MV-4-11 (cell line): ENCODE results near the gene NCLN.
"Not testable (repeated sequence)": the region's sequence is repeated elsewhere in the genome, so short reads cannot be mapped to it uniquely, and the experiment has no call there.

Experiments
- DNase-seq: peaks from one replicate; lab custom pipeline; 2025; lab: John Stamatoyannopoulos, UW

Gene NCLN

DNA sequence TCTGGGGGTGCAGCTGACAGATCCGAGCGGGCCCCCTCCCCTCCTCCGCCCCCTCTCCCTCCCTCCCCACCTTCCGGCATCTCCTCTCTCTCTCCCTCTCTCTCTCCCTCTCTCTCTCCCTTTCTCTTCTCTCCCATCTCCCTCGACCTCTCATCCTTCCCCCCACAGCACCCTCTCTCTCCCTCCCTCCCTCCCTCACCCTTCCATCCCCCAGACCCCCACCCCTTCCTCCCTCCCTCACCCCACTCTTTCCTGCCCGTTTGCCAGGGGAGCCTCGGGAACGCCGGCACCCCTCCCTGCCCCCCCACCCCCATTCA lies 39.4 kb downstream of the NCLN start:
- no peak for DNase-seq

DNA sequence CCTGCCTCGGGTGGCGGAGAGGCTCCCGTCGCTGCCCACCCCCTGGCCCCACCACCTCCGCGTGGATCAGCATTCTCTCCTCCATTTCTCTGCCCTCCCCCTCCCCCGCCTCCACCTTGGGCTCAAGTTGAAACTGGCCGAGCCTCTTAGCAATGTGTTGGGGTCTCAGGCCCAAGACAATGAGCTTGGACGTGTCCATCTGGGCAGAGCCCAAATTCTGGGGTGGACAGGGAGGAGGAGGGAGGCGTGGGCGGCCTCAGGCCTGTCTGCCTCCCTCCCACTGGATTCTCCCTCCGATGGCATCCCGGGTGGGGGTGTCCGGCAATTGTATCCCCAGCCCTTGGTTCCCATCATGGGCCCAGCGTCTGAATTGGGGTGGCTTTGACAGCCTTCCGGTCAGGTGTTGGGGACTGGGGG lies 40.0 kb downstream of the NCLN start:
- no peak for DNase-seq

DNA sequence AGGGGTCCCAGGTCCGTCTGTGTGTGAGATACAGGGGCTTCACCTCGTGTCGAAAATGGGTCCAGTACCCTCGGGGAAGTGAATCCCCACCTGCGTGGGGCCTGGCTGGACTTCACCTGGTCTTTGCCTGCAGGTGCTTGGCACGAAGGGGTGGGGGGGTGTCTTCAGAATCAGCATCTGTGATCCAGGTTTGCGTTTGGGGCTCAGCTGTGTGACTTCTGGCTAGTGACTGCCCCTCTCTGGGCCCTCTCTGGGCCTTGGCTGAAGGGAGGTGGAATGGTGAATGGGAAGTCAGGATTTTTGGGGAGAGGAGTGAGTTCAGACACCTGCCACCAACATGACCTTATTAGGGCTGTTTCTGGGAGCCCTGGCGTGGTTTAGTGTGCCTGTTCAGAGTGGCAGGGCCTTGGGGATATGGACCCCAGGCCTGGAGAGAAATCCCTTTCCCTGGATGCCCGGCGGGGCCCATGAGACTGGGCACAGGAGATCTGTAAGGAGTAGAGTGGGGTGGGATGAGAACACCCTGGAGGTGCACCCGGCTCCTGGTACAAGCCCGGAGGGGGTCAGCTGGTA lies 41.4 kb downstream of the NCLN start:
- DNase-seq, result no peak

DNA sequence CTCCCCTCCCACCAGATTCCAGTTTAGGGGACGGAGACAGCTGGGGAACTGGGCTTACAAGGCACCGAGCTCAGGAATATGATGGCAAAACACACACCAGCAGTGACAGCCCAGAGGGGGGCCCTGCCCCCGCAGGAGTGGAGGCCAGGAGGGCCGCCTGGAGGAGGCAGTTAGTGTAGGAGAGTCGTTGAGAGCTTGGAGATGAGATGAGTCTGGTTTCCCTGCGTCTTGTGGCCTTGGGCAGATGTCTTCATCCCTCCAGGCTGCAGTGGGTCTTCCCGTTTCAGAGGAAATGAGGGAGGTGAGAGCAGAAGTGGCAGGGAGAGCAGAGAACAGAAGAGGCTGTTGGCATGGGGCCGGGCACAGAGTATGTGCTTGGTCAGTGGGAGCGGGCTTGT lies 43.6 kb downstream of the NCLN start:
- DNase-seq, result no peak

DNA sequence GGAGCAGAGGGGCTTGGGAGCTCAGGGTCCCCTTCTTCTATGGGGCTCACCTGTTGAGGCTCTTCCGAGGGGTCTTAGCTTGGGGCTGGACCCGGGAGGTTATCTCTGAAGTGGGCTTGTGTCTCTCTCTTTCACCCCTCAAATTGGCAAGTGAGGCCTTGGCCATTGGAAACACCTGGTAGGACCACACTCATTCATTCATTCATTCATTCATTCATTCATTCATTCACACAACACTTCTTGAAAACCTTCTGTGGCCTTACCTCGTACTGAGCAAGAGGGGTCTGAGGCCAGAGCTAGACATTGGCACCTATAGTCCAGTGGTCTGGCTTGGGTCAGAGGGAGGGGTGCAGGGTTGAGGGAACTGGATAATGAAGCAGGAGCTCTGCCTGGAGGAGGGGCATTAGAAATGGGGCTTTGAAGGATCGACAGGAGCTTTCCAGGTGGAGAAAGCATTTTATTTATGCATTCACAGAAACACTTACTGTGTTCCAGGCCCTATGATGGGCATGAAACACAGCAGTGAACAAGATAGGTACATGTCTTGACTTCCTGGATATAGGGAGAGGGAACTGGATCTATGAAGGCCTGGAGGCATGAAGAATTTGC lies 44.3 kb downstream of the NCLN start:
- no peak for DNase-seq

DNA sequence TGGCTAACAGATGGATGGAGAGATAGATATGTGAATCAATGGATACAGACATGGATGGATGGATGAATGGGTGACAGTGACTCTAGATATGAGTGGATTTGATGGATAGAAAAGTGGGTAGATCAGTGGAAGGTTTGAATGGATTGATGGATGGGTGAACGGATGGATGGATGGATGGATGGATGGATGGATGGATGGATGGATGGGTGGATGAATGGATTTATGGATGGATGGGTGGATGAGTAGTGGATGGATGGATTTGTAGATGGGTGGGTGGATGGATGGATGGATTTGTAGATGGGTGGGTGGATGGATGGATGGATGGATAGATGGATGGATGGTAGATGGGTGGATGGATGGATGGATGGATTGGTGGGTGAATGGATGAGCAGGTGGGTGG lies 45.6 kb downstream of the NCLN start:
- DNase-seq, result no peak

DNA sequence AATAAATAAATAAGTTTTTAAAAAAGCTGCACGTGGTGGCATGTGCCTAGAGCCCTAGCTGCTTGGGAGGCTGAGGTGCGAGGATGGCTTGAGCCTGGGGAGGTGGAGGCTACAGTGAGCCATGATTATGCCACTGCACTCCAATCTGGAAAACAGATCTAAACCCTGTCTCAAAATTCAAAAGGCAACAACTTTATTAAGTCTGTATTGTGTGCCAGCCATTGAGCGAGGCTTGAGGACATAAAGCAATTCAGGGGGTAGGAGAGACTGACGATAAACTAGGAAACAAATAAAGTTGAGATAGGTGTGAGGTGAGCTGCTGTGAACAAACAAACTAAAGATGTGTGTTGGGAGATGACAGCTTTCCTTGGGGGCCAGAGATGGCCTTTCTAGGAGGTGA lies 47.4 kb downstream of the NCLN start:
- DNase-seq, result no peak

DNA sequence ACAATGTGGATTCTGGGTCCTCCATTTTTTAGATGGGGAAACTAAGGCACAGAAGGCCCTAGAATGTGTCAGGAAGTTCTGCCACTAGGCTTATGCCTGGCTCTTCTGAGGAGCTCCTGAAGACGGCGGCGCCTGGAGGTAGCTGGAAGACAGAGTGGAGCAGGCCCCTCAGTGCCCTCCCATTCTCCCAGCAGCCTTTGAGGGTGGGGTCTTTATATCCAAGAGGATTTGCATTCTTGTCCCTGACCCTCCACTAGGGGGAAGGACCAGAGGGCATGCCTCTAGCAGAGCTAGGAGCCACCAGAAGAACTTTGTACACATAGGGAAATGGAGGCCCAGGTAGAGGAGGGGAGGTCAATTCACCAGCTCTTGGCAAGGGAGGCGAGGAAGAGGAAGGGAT lies 48.1 kb downstream of the NCLN start:
- no peak for DNase-seq

DNA sequence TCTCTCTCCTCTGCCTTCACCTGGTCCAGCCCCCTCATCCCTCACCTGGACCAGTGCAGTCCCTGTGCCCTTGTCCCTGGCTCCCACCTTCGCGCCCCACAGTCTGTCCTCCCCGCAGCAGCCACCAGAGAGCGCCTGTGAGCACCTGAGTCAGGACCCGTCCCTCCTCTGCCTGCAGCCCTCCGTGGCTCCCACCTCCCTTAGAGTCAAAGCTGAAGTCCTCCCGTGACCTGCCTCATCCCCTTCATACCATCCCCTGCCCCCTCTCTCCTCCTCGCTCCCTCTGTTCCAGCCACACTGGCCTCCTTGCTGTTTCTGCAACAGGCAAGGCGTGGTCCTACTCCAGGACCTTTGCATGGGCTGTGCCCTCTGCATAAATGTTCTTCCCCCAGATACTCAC lies 49.1 kb downstream of the NCLN start:
- DNase-seq, result no peak

DNA sequence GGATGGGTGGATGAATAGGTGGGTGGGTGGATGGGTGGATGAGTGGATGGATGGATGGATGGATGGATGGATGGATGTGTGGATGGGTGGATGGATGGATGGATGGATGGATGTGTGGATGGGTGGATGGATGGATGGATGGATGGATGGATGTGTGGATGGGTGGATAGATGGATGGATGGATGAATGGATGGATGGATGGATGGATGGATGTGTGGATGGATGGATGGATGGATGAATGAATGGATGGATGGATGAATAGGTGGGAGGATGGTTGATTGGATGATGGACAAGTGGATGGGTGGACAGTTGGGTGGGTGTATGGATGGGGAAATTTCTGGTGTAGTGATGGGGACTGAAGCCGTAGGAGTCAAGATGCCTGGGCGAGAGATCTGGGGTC lies 49.9 kb downstream of the NCLN start:
- not testable (repeated sequence) for DNase-seq

DNA sequence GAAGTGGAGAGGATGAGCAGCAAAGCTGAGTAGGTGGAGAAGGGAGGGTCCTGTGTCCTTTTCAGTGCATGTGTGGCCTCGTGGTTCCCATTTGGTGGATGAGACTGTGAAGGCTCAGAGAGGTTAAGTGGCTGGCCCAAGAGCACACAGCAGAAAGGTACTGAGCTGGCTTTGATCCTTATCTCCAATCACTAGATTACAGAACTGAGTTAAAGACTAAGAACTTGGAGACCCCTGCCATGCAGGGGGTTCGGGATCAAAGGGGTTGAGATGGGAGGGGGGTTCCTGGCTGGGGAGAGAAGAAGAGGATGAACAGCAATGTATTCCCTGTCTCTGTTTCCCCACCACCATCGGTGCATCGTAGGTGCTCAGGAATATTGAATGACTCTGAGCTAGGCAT lies 50.5 kb downstream of the NCLN start:
- no peak for DNase-seq

DNA sequence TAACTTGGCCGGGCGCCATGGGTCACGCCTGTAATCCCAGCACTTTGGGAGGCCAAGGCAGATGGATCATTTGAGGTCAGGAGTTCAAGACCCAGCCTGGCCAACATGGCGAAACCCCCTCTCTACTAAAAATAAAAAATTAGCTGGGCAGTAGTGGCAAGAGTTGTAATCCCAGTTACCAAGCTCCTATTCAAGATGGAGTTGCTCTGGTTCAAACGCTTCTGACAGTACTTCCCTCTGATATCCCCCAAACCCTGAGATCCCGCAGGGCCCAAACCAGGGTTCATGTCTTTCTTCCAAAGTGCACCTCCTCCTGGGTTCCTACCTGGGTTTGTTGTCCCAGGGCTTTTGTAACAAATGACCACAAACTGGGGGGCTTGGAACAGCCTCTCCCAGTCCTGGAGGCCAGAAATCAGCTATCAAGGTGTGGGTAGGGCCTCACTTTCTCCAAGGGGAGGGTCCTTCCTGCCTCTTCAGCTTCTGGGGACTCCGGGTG lies 52.4 kb downstream of the NCLN start:
- no peak for DNase-seq

DNA sequence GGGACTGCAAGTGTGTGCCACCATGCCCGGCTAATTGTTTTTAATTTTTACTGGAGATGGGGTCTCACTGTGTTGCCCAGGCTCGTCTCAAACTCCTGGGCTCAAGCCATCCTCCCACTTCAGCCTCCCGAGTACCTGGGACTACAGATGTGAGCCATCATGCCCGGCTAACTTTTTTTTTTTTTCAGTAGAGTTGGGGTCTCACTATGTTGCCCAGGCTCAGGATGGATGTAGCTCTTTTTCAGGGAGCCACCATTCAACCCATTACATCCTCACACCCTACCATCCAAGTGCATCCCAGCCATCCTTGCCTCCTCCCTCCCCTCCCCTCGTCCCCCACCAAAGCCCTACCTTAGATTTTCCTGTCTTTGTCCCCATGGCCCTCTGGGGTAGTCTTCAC lies 53.6 kb downstream of the NCLN start:
- DNase-seq, result no peak

DNA sequence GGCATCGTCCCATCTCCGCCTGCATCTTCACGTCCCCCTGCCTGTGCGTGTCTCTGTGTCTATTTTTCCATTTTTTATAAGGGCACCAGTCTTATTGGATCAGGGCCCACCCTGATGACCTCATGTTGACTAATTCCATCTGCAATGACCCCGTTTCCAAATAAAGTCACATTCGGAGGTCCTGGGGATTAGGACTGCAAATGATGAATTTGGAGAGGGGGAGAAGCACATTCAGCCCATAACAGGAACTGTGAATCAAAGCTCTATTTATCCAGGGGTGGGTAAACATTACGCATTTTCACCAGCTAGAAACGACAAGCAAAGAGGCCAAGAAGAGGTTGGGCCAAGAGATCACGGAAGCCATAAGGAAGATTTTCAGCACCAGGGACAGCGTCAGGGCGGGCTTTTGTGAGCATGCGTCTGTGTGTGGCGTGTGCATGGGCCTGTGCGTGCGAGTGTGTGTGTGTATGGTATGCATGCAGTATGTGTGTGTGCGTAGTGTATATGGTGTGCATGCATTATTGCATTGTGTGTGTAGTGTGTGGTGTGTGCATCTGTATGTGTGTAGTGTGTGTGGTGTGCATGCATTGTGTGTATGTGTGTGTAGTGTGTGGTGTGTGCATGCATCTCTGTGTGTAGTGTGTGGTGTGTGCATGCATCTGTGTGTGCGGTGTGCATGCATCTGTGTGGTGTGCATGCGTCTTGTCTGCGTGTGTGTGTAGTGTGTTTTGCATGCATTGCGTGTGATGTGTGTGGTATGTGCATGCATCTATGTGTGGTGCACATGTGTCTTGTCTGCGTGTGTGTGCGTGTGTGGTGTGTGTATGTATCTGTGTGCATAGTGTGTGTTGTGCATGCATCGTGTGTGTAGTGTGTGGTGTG lies 58.3 kb downstream of the NCLN start:
- peak; percentile 74 for DNase-seq

DNA sequence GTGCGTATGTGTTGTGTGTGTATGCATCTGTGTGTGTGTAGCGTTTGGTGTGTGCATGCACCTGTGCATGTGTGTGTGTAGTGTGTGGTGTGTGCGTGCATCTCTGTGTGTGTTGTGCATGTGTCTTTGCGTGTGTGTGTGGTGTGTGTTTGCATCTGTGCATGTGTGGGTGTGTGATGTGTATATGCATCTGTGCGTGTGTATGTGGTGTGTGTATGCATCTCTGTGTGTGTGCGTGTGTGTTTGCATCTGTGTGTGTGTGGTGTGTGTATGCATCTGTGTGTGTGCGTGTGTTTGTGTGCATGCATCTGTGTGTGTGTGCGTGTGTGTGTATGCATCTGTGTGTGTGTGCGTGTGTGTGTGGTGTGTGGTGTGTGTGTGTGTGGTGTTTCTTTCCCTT lies 59.3 kb downstream of the NCLN start:
- no peak for DNase-seq

DNA sequence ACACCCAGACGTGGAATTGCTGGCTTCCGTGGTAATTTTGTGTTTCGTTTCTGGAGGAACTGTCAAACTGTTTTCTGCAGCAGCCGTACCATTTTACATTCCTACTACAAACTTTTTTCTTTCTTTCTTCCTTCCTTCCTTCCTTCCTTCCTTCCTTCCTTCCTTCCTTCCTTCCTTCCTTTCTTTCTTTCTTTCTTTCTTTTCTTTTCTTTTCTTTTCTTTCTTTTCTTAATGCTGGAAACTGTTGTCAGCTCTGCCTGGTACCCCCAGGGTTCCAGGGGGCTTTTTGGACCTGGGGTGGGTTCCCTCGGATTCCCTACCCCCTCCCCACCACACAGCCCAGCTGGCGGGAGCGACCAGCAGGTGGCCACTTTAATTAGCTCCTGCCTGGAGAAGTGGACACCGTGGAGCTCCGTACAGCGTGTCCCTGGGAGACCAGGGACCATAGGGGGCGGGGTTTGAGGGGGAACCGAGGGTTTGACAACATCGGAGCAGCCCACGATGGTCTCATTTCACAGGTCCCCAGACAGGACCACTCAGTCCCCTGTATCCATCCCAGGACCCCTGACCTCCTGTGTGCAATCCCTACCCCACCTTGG lies 63.1 kb downstream of the NCLN start:
- no peak for DNase-seq

DNA sequence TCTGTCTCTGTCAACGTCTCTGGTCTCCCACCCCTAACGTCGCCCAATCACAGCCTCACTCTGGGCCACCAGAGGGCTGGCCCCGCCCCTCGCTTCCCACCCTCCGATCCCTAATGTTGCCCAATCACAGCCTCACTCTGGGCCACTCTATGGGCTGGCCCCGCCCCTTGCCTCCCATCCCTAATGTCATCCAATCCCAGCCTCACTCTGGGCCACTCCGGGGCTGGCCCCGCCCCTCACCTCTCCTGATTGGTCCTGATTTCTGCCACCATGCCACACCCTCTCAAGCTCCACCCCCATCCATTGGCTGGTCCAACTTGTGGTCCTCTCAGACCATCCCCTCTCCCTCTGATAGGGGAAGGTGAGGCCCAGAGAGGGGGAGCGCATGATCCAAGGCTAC lies 63.7 kb downstream of the NCLN start:
- peak; percentile 18 for DNase-seq

DNA sequence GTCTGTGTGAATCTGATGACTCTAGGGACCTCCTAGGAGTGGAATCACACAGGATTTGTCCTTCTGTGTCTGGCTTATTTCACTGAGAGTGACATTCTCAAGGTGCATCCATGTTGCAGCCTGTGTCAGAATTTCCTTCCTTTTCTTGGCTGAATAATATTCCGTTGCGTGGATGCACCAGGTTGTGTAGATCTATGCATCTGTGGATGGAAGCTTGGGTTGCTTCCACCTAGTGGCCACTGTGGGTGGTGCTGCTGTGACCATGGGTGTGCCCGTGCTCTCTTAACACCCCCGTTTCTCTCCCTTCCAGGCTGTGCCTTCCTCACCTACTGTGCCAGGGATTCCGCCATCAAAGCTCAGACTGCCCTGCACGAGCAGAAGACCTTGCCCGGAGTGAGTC lies 64.9 kb downstream of the NCLN start:
- DNase-seq, result peak; percentile 16

DNA sequence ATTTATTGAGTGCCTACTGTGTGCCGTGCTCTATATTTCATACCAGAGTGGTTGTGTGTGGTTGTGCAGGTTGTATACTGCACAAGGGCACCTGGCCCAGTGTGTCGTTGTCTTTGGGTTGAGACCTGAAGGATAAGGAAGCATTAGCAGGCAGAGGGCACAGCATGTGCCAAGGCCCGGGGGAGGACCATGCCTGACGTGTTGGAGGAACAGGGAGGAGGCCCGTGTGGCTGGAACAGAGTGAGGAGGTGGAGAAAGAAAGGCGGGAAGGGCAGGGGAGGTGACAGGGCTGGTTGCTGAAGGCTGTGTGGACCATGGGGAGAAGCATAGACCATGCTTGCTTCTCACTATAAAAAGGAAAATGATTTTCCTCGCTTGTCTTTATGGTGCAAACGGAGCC lies 65.5 kb downstream of the NCLN start:
- DNase-seq, result no peak

DNA sequence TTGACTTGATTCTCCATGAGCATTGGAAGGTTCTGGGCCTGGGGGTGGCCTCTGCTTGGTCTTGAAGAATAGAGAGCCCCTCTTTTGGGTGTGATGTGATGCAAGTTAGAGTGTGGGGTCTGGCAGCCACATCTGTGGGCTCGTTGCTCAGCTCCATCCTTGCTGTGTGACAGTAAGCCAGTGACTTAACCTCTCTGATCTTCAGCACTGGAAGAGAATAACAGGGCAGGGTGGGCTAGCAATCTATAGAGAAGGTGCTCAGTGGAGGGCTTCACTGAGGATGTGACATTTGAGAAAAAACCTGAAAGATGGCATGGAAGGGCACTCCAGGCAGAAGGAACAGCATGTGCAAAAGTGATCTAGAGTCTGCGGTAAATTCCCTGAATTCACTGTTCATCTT lies 66.9 kb downstream of the NCLN start:
- no peak for DNase-seq

DNA sequence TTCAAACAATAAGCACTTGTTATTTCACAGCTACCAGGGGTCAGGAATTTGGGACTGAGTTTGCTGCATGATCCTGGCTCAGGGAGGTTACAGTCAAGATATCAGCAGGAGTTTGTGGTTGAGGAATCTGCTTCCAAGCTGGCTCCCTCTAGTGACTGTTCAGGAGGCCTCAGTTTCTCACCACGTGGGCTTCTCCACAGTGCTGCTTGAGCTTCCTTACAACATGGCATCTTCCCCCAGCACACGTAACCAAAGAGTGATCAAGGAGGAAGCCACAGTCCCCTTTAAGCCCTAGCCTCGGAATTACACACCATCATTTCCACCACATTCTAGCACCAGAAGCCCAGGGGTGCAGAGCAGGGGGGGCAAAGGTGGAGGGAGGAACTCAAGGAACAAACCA lies 67.5 kb downstream of the NCLN start:
- peak; percentile 13 for DNase-seq

DNA sequence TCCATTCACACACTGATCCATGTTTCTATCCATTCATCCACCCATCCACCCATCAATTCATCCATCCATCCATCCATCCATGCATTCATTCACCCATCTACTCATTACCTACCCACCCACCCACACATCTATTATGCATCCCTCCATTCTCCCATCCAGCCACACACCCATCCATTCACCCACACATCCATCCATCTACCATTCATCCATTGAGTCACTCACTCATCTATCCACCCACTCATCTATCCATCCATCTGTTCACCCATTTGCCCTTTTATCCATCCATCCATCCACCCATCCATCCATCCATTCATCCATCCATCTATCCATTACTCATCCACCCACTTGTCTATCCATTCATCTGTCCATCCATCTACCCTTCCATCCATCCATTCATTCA lies 68.8 kb downstream of the NCLN start:
- no peak for DNase-seq

DNA sequence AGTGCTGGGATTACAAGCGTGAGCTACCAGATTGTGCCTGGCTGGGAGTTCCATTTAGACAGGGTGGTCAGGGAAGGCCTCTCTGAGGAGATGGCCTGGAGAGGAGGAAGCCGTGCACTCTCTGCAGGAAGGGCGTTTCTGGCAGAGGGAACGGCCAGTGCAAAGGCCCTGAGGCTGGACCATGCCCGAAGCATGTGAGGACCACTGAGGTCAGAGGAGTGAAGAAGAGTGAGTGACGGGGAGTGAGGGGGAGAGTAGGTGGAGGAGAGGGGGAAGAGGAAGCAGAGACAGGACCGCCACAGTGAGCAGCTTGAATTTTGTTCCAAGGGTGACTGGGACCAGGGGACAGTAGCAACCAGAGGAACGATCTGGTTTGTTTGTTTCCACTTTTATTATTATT lies 71.3 kb downstream of the NCLN start:
- DNase-seq, result no peak
